K562 (cell line): Measurements from ENCODE around the gene JHY. TPM values are rescaled to one million over a fixed set of nuclear protein-coding genes. Genes with fewer than 3 reads are reported as not detected.
"Not testable (repeated sequence)": the region's sequence is repeated elsewhere in the genome, so short reads cannot be mapped to it uniquely, and the experiment has no call there.

Experiments used
- ATAC-seq: fragments of 200-7000 bp; cut with Tn5 transposase; 3 replicates; pipeline ENCODE4 v1.9.1; 2020; ENCODE audit warnings: moderate library complexity
- BruUV-seq: library from RNA; stranded (reverse); fragments of 400-500 nt; replicated peaks from 2 replicates; lab custom pipeline; 2021; lab: Mats Ljungman, UMichigan
- CTCF ChIA-PET: fragments of 300-600 bp; formaldehyde crosslinking; extraction: SDS; loops from one replicate; lab custom pipeline; 2021; ENCODE audit warnings: low intra/inter-chr PET ratio; lab: Yijun Ruan, JAX
- POLR2A ChIA-PET: fragments of 300-600, 350-650 bp; sonication (Branson Sonifier 250); formaldehyde crosslinking; extraction: SDS; loops from one replicate; lab custom pipeline; 2021; ENCODE audit warnings: antibody characterized with exemption, inconsistent platforms; lab: Yijun Ruan, JAX
- DNase-seq, 4 experiments: peaks; one replicate each; pipeline versions ENCODE4 v3.0.0 to v3.0.0-alpha.2; 2011 to 2018; ENCODE audit warnings: low spot score in 3 of 4, mixed read lengths in 3 of 4; ENCODE audit errors: extremely low read depth in 1 of 4
- FAIRE-seq: peaks from 2 replicates; lab custom pipeline; 2011; peaks lifted over from hg19 to GRCh38; lab: Jason Lieb, UNC
- H2AFZ ChIP-seq: 2 replicates; pipeline ENCODE4 v1.6.0; 2011; ENCODE audit warnings: low read depth, low read length, control low read depth, inconsistent platforms
- H3K27ac ChIP-seq: fragments of 200-600 bp; 3 replicates; pipeline ENCODE4 v1.8.0; 2011; ENCODE audit warnings: low read depth, mild to moderate bottlenecking, control low read depth, inconsistent platforms, low read length, moderate library complexity, mixed read lengths; ENCODE audit errors: extremely low read depth
- H3K27me3 ChIP-seq, 2 experiments: fragments of 300-600 bp in 1 of 2; 2 replicates in 1 of 2; 3 replicates in 1 of 2; pipeline versions ENCODE4 v1.6.0 to v1.8.0; 2011; ENCODE audit warnings: inconsistent platforms in 2 of 2, low read length in 2 of 2, mild to moderate bottlenecking in 1 of 2, mixed read lengths in 1 of 2, moderate library complexity in 1 of 2; ENCODE audit not compliant: control insufficient read depth in 2 of 2, insufficient read depth in 2 of 2
- H3K36me3 ChIP-seq: fragments of 300-600 bp; 3 replicates; pipeline ENCODE4 v1.8.0; 2011; ENCODE audit warnings: mild to moderate bottlenecking, low read length, inconsistent platforms; ENCODE audit not compliant: control insufficient read depth, insufficient read depth
- H3K4me1 ChIP-seq, 2 experiments: fragments of 200-600 bp in 1 of 2; replicated peaks in 1 of 2; 2 replicates in 1 of 2; 3 replicates in 1 of 2; pipeline versions ENCODE4 v1.5.1 to v1.8.0; 2011; ENCODE audit warnings: inconsistent platforms in 2 of 2, low read length in 2 of 2, mild to moderate bottlenecking in 1 of 2, mixed read lengths in 1 of 2, moderate library complexity in 1 of 2; ENCODE audit not compliant: control insufficient read depth in 2 of 2, insufficient read depth in 2 of 2
- H3K4me2 ChIP-seq: 2 replicates; pipeline ENCODE4 v1.6.1; 2011; ENCODE audit warnings: low read length, control low read depth, inconsistent platforms, mixed read lengths; ENCODE audit not compliant: insufficient read depth
- H3K4me3 ChIP-seq: fragments of 200-600 bp; sonication (generic), shearing (Covaris generic); 2 replicates; pipeline ENCODE4 v1.5.1; 2016; ENCODE audit warnings: control low read depth, inconsistent platforms
- H3K79me2 ChIP-seq: fragments of 200-600 bp; 3 replicates; pipeline ENCODE4 v1.8.0; 2011; ENCODE audit warnings: low read length, inconsistent platforms; ENCODE audit not compliant: control insufficient read depth, insufficient read depth
- H3K9ac ChIP-seq, 2 experiments: 2 replicates each; pipeline versions ENCODE4 v1.6.0 to v1.6.1; 2011; ENCODE audit warnings: low read depth in 2 of 2, low read length in 2 of 2, control low read depth in 1 of 2, inconsistent platforms in 1 of 2, mild to moderate bottlenecking in 1 of 2, mixed read lengths in 1 of 2; ENCODE audit not compliant: insufficient read depth in 1 of 2
- H3K9me1 ChIP-seq: one replicate; pipeline ENCODE4 v1.6.0; 2011; ENCODE audit warnings: inconsistent platforms, mild to moderate bottlenecking, low read length, moderate library complexity; ENCODE audit not compliant: control insufficient read depth, insufficient read depth
- H3K9me3 ChIP-seq: replicated peaks from 2 replicates; pipeline ENCODE4 v1.5.1; 2011; ENCODE audit warnings: low read depth, low read length, inconsistent platforms; ENCODE audit not compliant: control insufficient read depth, insufficient read depth
- H4K20me1 ChIP-seq: replicated peaks from 2 replicates; pipeline ENCODE4 v1.6.1; 2011; ENCODE audit warnings: low read length, inconsistent platforms, mixed read lengths; ENCODE audit not compliant: control insufficient read depth, insufficient read depth
- U2AF1 ChIP-seq: fragments of 200-400 bp; formaldehyde crosslinking; optimal IDR thresholded peaks from 2 replicates; pipeline ENCODE3; 2017; ENCODE audit warnings: mild to moderate bottlenecking, low read depth, low read length, moderate library complexity
- U2AF2 ChIP-seq: fragments of 200-400 bp; formaldehyde crosslinking; optimal IDR thresholded peaks from 2 replicates; pipeline ENCODE3; 2017; ENCODE audit warnings: low read depth, mild to moderate bottlenecking, low read length
- ZNF512 ChIP-seq: IDR thresholded peaks from 2 replicates; pipeline ENCODE4 v1.6.1; 2016; ENCODE audit warnings: missing genetic modification characterization, missing compliant biosample characterization
- WGBS: fragments of 100-300 bp; shearing (Covaris generic); methylation state at CpG from one replicate; pipeline ENCODE4 v1.1.6; 2016; ENCODE audit warnings: low coverage, mixed read lengths; ENCODE audit not compliant: insufficient coverage; ENCODE audit errors: missing lambda C conversion rate; 5-methylcytosine and 5-hydroxymethylcytosine counted together
- in situ Hi-C: fragments of 300-500 bp; cut with MboI; formaldehyde crosslinking; loops from 4 replicates; pipeline ENCODE4 v1.15.0; 2018; ENCODE audit warnings: inconsistent platforms, mixed read lengths
- intact Hi-C: fragments of 100-400 bp; cut with micrococcal nuclease; formaldehyde crosslinking; loops from 2 replicates; pipeline ENCODE4 v1.14.2; 2022
- polyA plus RNA-seq, 8 experiments: library from polyadenylated mRNA; depleted of rRNA in 4 of 8; stranded (reverse) in 5 of 8; unstranded in 3 of 8; fragments of >200 nt; fragmentation: Nextera tagmentation in 2 of 8; fragmentation: Illumina TruSeq in 1 of 8; extraction: Ambion mirVana in 2 of 8; extraction: Trizol in 1 of 8; gene quantifications; 2 replicates each; pipeline versions ENCODE4 v1.2.1 to v1.2.3, GENCODE V29; 2011 to 2014; ENCODE audit warnings: inconsistent platforms in 1 of 8, missing spikeins in 1 of 8
- total RNA-seq, 7 experiments: library from RNA; depleted of rRNA in 6 of 7; stranded (reverse); fragments of >200 nt in 6 of 7; fragmentation: Illumina TruSeq in 2 of 7; extraction: Trizol in 2 of 7; gene quantifications; 2 replicates each; pipeline versions ENCODE4 v1.2.1 to v1.2.3, GENCODE V29; 2011 to 2021; ENCODE audit warnings: low replicate concordance in 1 of 7

The JHY gene
- total and polyA plus RNA-seq, 9 of the 15 experiments (the other 6 are each of a cell fraction or from before 2014, with no cell fraction given), result not detected

GRCh38 chr11:122863154-122863553 is 19.4 kb upstream of the JHY start:
- H3K27me3 ChIP-seq, H4K20me1 ChIP-seq, H2AFZ ChIP-seq, ATAC-seq, BruUV-seq, H3K9ac ChIP-seq, H3K9me3 ChIP-seq, DNase-seq, H3K4me2 ChIP-seq, H3K9me1 ChIP-seq, H3K27ac ChIP-seq, H3K4me1 ChIP-seq, FAIRE-seq, H3K36me3 ChIP-seq, in situ Hi-C loops, H3K79me2 ChIP-seq, H3K4me3 ChIP-seq: not testable (repeated sequence)
- ChIA-PET POLR2A (interaction anchor here (1.1 kb wide), 1 partner anchor 10 kb away, joined by 3 read pairs; no protein-coding TSS in a partner anchor), CTCF (interaction anchor here (0.6 to 1.2 kb wide), 4 partner anchors 162 to 384 kb away, joined by 3 to 4 read pairs (median 3); no protein-coding TSS in a partner anchor)
- peak; percentile 81 for TF ChIP-seq U2AF2
- peak; percentile 56 for TF ChIP-seq U2AF1
- peak; percentile 59 for TF ChIP-seq ZNF512
- 0% methylated on average over 1 of the region's 1 CpG for WGBS
- intact Hi-C loops, result loop anchor here (1.0 to 5.0 kb wide), 4 partner anchors 160 to 616 kb away; no protein-coding TSS in a partner anchor
